Skeletal muscle tissue (tissue), 4 donors: ENCODE results near the gene KDM2B. TPM values are rescaled to one million over a fixed set of nuclear protein-coding genes. Genes with fewer than 3 reads are reported as not detected.

ENCODE experiments used
- H3K27ac ChIP-seq: one replicate; pipeline ENCODE4 v1.7.0; 2013; ENCODE audit warnings: mild to moderate bottlenecking, low read depth, low read length, inconsistent platforms
- H3K27me3 ChIP-seq, 3 donors: one replicate each; pipeline ENCODE4 v1.7.0; 2013; ENCODE audit warnings: low read length in 3 of 3; ENCODE audit not compliant: control insufficient read depth in 3 of 3, insufficient read depth in 3 of 3
- H3K36me3 ChIP-seq, 3 donors: one replicate each; pipeline ENCODE4 v1.7.0; 2013; ENCODE audit warnings: low read length in 3 of 3; ENCODE audit not compliant: control insufficient read depth in 3 of 3, insufficient read depth in 3 of 3
- H3K4me1 ChIP-seq, 3 donors: one replicate each; pipeline ENCODE4 v1.7.0; 2013; ENCODE audit warnings: low read length in 3 of 3, mild to moderate bottlenecking in 3 of 3; ENCODE audit not compliant: control insufficient read depth in 3 of 3, insufficient read depth in 3 of 3
- H3K4me3 ChIP-seq, 3 donors: one replicate each; pipeline ENCODE4 v1.7.0; 2013; ENCODE audit warnings: low read length in 3 of 3
- H3K9ac ChIP-seq, 3 donors: one replicate each; pipeline ENCODE4 v1.7.0; 2013; ENCODE audit warnings: low read length in 3 of 3, mild to moderate bottlenecking in 3 of 3, moderate library complexity in 2 of 3, low read depth in 1 of 3
- H3K9me3 ChIP-seq, 3 donors: one replicate each; pipeline ENCODE4 v1.7.0; 2013; ENCODE audit warnings: low read length in 3 of 3; ENCODE audit not compliant: control insufficient read depth in 3 of 3
- total RNA-seq: library from RNA; depleted of rRNA; stranded (reverse); fragments of >200 nt; gene quantifications from one replicate; pipeline ENCODE4 v1.2.3, GENCODE V29; 2014
- donor health status: Osteomylitis.

The KDM2B gene
- total RNA-seq, 1 donor from 2014 or later, result 28.7 TPM

DNA sequence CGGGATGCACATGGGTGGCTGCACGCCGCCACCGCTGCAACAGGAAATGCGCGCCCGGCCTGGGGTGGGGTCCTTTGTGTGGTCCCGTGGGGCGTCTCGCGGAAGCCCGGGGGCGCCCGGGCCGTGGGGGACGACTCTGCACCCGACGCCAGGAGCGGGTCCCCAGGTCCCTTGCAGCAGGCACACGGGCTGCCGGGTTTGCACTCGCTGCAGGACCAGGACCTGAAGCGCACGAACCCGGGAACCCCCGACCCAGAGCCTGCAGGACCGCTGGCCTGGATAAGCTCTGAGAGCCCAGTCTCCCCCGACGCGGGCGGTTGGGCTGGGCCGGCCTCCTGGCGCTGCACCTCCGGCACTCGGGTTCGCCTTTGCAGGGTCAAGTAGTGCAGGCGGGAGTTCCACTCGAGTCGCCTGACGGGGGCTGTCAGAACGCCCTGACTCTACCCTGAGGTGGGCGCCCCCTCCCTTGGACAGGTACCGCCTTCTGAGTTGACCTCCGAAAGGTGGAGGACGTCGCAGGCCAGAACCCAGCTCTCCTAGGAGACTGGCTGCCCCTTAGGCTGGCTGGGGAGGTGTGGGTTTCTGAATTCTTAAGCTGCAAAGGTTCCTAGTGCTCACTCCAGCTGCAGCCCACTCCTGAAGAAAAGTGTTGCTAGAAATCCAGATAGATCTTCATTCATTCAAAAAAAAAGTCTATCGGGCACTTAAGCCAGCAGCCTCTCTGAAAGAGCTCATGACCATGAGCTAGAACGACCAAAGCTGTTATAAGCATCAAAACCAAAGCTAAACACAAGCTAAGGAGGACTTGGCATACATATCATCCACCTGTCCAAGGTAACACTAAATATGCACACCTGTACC lies 113.0 kb downstream of the KDM2B start:
- Histone ChIP-seq H3K9ac (peak overlapping the region in 1 of 3 donors; percentile 60), H3K36me3 (peaks cover 0 to 4% (median 0%) of the 10 kb centered on the region in 3 donors), H3K4me1 (peaks cover 7 to 12% (median 11%) of the 10 kb centered on the region in 3 donors), H3K27me3 (no peaks in the 10 kb centered on the region), H3K27ac (no peak overlapping the region), H3K9me3 (no peaks in the 10 kb centered on the region), H3K4me3 (peak overlapping the region; percentile 56 to 68 (median 68))

DNA sequence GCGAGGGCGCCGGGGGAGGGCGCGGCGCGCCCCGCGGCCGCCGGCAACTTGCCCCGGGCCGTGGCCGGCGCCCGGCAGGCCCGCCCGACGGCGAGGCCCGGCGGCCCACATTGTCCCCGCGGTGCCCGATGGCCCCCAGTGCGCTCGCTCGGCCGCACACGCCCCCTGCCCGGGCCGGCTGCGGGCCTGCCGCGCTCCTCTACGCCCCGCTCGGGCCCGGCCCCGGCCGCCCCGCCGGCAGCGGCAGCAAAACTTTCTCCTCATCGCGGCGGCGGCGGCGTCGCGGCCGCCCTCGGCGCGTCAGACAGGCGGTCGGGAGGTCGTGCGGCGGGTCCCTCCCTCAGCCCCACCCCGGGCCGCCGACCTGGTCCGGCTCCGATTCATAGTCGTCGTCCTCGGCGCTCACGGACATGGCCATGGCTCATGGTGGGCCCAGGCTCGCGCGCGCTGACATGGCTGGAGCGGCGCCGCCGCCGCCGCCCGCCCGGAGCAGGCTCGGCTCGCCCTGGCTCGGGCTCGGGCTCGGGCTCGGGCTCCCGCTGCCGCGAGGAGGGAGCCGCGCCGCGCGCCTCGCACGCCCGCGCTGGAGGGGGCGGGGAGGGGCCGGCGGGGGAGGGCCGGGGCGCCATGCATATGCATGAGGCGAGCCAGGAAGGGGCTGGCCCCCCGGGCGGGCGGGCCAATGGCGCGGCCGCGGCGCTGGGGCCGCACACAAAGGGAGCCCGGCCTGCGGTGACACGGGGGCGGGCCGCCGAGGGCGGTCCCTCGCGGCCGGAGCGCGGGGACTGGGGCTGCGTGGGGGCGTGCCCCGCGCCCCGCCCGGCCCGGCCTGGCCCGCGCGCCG lies 113.8 kb downstream of the KDM2B start:
- peak overlapping the region; percentile 43 to 69 (median 68) for H3K4me3 ChIP-seq
- peaks cover 0 to 4% (median 0%) of the 10 kb centered on the region in 3 donors for H3K36me3 ChIP-seq
- no peaks in the 10 kb centered on the region for H3K9me3 ChIP-seq
- no peaks in the 10 kb centered on the region for H3K27me3 ChIP-seq
- H3K4me1 ChIP-seq, result peaks cover 7 to 12% (median 11%) of the 10 kb centered on the region in 3 donors
- H3K9ac ChIP-seq, result peak overlapping the region in 2 of 3 donors; percentile 51 to 73
- H3K27ac ChIP-seq, result no peak overlapping the region

DNA sequence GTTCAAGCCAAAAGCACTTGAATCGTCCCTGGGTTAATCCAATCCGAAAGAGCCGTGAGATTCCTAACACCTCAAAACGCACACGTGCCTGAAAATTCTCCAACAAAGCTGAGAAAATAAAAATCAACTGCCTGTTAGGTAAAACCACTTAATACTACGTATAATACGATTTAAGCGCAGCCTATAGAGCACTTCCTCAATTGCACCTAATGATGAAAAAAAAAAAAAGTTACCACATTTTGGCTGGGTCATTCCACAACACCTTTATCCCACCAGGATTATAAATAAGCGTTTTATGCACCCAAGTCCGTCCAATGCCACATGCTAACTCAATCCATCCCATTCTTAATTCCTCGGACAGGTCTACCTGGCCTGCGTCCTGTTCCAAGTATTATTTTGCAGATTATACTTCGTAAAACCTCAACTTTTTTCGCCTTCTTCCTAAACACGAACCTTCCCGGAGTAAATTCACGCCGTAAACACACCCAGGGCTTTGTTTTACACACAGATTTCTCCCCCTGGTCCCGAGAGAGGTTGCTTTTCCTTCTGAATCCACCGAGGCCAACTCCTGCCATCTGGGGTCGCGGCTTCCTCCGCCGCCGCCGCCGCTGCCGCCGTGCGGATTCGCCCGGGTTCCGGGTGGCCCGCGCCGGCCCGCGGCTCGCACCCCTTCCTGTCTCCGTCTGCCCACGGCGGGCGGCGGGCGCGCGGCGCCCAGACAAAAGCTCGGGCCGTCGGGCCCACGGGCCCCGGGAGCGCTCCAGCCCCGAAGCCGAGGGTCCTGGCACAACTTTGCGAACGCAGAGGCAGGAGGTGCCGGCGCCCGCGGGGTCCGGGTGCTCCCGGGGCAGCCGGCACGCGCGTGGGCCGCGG lies 114.7 kb downstream of the KDM2B start:
- peak overlapping the region; percentile 40 to 52 (median 44) for H3K4me3 ChIP-seq
- H3K27ac ChIP-seq, result no peak overlapping the region
- peaks cover 0 to 4% (median 0%) of the 10 kb centered on the region in 3 donors for H3K36me3 ChIP-seq
- peaks cover 7 to 12% (median 11%) of the 10 kb centered on the region in 3 donors for H3K4me1 ChIP-seq
- H3K9me3 ChIP-seq, result no peaks in the 10 kb centered on the region
- H3K27me3 ChIP-seq, result no peaks in the 10 kb centered on the region
- peak overlapping the region in 2 of 3 donors; percentile 57 to 65 for H3K9ac ChIP-seq

DNA sequence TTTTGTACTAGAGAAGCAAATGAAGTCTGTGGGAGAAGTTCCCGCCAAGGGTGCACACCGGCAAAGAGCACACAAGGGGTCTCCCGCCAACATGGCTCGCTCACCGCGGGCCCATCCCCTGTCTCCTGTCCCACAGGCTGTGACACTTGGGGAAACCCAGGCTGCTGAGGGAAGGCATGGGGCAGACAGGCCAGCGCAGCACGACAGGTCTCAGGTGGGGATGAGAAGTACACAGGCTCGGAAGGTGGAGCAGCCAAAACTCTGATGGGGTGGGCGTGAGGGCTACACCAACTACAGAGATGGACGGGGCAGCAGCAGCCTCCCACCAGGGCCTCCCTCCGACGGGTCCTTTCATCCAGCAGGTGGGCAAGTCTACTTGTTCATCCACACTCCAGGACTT lies 116.5 kb downstream of the KDM2B start:
- Histone ChIP-seq H3K9me3 (no peaks in the 10 kb centered on the region), H3K4me1 (peaks cover 7 to 12% (median 11%) of the 10 kb centered on the region in 3 donors), H3K36me3 (peaks cover 0 to 4% (median 0%) of the 10 kb centered on the region in 3 donors), H3K27me3 (no peaks in the 10 kb centered on the region), H3K27ac (no peak overlapping the region), H3K4me3 (no peak overlapping the region), H3K9ac (no peak overlapping the region)

DNA sequence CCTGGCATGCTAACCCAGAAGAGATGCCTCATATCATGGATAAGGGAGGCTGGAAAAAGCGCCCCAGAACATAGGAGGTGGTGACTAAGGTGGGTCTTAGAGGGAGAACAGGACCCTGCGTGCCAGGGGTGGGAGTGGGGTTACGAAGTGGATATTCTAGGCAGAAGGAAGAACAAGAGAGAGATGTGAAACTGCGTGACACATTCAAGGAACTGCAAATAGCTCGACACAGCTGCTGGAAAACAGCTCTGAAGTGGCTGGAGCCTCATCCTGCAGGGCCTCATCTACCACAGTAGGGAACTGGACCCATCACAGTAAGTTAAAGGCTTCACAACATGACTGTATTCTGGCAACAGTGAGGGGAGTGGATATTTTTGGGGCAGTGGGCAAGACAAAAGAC lies 119.8 kb downstream of the KDM2B start:
- no peak overlapping the region for H3K9ac ChIP-seq
- H3K27ac ChIP-seq, result no peak overlapping the region

DNA sequence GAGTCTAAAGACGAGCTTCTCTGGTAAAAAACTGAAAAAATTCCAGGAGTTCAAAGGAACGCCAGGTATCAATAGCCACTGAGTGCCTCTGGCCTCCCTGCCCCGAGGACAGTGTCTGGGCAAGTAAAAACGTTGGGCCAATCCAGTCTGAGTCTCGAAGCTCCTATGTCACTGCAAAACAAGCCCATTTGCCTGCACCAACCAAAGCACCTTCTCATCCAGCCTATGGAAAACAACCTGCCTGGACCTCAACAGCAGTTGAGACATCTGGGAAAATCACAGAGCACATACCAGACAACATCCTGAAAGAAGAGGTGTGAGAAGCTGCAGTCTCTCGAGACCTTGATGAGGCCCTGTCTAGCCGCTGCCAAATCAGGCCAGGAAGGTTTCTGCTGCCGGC lies 124.3 kb downstream of the KDM2B start:
- H3K36me3 ChIP-seq, result peaks cover 0 to 4% (median 0%) of the 10 kb centered on the region in 3 donors
- H3K4me1 ChIP-seq, result peaks cover 1 to 15% (median 9%) of the 10 kb centered on the region in 3 donors
- H3K4me3 ChIP-seq, result no peak overlapping the region
- H3K27ac ChIP-seq, result no peak overlapping the region
- no peaks in the 10 kb centered on the region for H3K27me3 ChIP-seq
- H3K9ac ChIP-seq, result no peak overlapping the region
- H3K9me3 ChIP-seq, result no peaks in the 10 kb centered on the region

More for the DNA sequence above, 119.8 kb downstream of the KDM2B start:
- H3K4me1 ChIP-seq, result peaks cover 2 to 12% (median 4%) of the 10 kb centered on the region in 3 donors
- no peaks in the 10 kb centered on the region for H3K27me3 ChIP-seq
- peaks cover 0 to 4% (median 1%) of the 10 kb centered on the region in 3 donors for H3K36me3 ChIP-seq
- no peak overlapping the region for H3K4me3 ChIP-seq
- H3K9me3 ChIP-seq, result no peaks in the 10 kb centered on the region

DNA sequence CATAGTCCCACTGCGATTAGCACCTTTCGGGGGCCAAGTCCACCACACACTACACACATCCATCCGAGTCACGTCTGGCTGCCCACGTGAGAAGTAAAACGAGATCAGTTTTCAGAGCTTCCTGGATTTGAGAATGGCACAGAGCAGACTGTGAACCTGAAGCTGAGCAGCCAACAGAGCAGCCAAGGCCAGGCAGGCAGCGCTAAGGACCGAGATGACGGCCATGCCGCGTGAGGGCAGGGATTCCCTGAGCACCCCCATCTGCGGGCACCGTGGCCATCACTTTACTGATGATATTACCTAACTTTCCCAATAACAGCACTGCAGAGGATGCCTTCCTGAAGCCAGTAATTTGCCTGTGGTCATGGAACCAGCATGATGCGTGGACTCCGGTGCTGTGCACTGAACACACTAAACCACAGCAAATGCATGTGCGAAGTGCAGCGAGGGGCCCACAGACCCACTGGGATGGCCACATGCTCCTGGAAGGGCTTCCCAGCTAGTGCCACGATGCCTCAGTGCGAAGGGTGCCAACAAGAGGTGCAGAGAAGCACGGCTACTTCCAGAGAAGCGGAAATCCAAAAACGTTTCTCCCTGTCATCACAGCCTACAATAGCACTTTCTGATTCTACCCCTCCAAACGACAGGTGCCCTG lies 124.9 kb downstream of the KDM2B start:
- Histone ChIP-seq H3K36me3 (peaks cover 0 to 4% (median 0%) of the 10 kb centered on the region in 3 donors), H3K27me3 (no peaks in the 10 kb centered on the region), H3K9ac (no peak overlapping the region), H3K4me1 (peaks cover 3 to 15% (median 9%) of the 10 kb centered on the region in 3 donors), H3K4me3 (no peak overlapping the region), H3K9me3 (no peaks in the 10 kb centered on the region), H3K27ac (no peak overlapping the region)

DNA sequence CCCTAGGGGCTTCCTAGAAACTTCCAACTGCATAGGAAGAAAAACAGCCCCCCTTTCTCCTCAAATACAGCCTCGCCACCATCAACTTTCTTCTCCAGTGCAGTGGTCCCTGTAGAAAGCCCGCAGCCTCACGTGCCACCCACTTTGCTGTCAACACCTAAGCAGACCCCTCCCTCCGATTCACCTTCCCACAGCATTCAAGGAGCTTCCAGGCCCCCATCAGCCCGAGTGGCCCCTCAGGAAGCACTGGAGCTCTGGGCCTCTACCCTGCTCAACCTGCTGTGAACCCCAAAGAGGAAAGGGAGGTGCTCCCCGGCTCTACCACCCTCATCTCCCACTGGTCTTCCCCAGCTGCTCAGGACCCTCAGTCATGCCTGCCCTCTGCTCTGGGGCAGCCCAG lies 125.9 kb downstream of the KDM2B start:
- Histone ChIP-seq H3K4me1 (peaks cover 3 to 19% (median 9%) of the 10 kb centered on the region in 3 donors), H3K9ac (peak overlapping the region in 1 of 3 donors; percentile 3), H3K27ac (no peak overlapping the region), H3K4me3 (no peak overlapping the region), H3K27me3 (no peaks in the 10 kb centered on the region), H3K36me3 (peaks cover 0 to 4% (median 0%) of the 10 kb centered on the region in 3 donors), H3K9me3 (no peaks in the 10 kb centered on the region)

DNA sequence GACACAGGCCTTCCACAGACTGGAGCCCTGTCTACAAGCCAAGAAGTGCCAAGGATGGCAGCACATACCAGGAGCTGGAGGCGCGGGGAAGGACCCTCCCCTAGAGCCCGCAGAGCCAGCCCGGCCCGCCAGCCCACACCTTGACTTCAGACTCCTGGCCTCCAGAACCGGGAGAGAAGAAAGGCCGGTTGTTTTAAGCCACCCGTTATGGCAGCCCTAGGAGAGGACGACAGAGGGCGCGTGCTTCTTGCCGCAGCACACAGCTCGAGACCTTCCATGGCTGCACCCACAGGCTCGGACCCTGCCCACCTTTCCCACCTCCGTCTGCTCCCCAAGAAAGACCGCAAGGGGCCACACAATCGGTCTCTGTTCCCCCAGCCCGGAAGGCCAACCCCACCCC lies 127.2 kb downstream of the KDM2B start:
- Histone ChIP-seq H3K9ac (no peak overlapping the region), H3K36me3 (peaks cover 0 to 4% (median 0%) of the 10 kb centered on the region in 3 donors), H3K4me3 (no peak overlapping the region), H3K9me3 (no peaks in the 10 kb centered on the region), H3K27ac (no peak overlapping the region), H3K4me1 (peaks cover 3 to 19% (median 9%) of the 10 kb centered on the region in 3 donors), H3K27me3 (no peaks in the 10 kb centered on the region)
